ENCODE results near the gene HDGFL2. TPM values are rescaled to one million over a fixed set of nuclear protein-coding genes. Genes with fewer than 3 reads are reported as not detected.

The HDGFL2 gene
- total RNA-seq, 2 experiments from 2014 or later: 17.2 to 18.0 TPM

GRCh38 chr19:4464815-4465581 is 7.1 kb upstream of the HDGFL2 start:
- no peaks in the 10 kb centered on the region for H3K27me3 ChIP-seq (ENCODE audit: control insufficient read depth in 1 of 2, insufficient read depth in 2 of 2, low read length in 2 of 2)
- no peaks in the 10 kb centered on the region for H3K27me3 Mint-ChIP-seq
- H3K27ac ChIP-seq (ENCODE audit: low read depth in 1 of 2, low read length in 2 of 2): no peak overlapping the region
- H3K4me3 Mint-ChIP-seq: no peak overlapping the region
- no peaks in the 10 kb centered on the region for H3K9me3 Mint-ChIP-seq
- ChIA-PET CTCF (no interaction called here), POLR2A (no interaction called here)
- H3K4me1 Mint-ChIP-seq (ENCODE audit: low read depth): no peaks in the 10 kb centered on the region
- H3K9me3 ChIP-seq (ENCODE audit: control insufficient read depth in 1 of 2, insufficient read depth in 1 of 2, low read length in 2 of 2): no peaks in the 10 kb centered on the region
- no peak overlapping the region for H3K27ac Mint-ChIP-seq
- H3K36me3 ChIP-seq (ENCODE audit: insufficient read depth, low read length): no peaks in the 10 kb centered on the region
- H3K4me1 ChIP-seq (ENCODE audit: insufficient read depth, low read length): no peaks in the 10 kb centered on the region
- no peak overlapping the region for H3K4me3 ChIP-seq (ENCODE audit: low read length)
- no peak for DNase-seq
- ATAC-seq (ENCODE audit: poor library complexity): no peak
- H3K36me3 Mint-ChIP-seq (ENCODE audit: low read depth): no peaks in the 10 kb centered on the region
- intact Hi-C loops (cut with DNase I, micrococcal nuclease): no loop called here
- TF ChIP-seq CTCF (IDR thresholded peaks at IDR 0.05): no peak

GRCh38 chr19:4467835-4468234 is 4.3 kb upstream of the HDGFL2 start:
- Mint-ChIP-seq H3K9me3 (no peaks in the 10 kb centered on the region), H3K27ac (no peak overlapping the region), H3K4me1 (ENCODE audit: low read depth) (peaks cover 5% of the 10 kb centered on the region), H3K36me3 (ENCODE audit: low read depth) (no peaks in the 10 kb centered on the region), H3K27me3 (no peaks in the 10 kb centered on the region), H3K4me3 (no peak overlapping the region)
- ChIA-PET CTCF (no interaction called here), POLR2A (no interaction called here)
- intact Hi-C loops (cut with DNase I, micrococcal nuclease): no loop called here
- no peak for TF ChIP-seq CTCF (IDR thresholded peaks at IDR 0.05)
- no peaks in the 10 kb centered on the region for H3K27me3 ChIP-seq (ENCODE audit: control insufficient read depth in 1 of 2, insufficient read depth in 2 of 2, low read length in 2 of 2)
- H3K36me3 ChIP-seq (ENCODE audit: insufficient read depth, low read length): no peaks in the 10 kb centered on the region
- H3K4me1 ChIP-seq (ENCODE audit: insufficient read depth, low read length): peaks cover 13% of the 10 kb centered on the region
- no peak overlapping the region for H3K27ac ChIP-seq (ENCODE audit: low read depth in 1 of 2, low read length in 2 of 2)
- ATAC-seq (ENCODE audit: poor library complexity): no peak
- H3K4me3 ChIP-seq (ENCODE audit: low read length): no peak overlapping the region
- H3K9me3 ChIP-seq (ENCODE audit: control insufficient read depth in 1 of 2, insufficient read depth in 1 of 2, low read length in 2 of 2): no peaks in the 10 kb centered on the region
- DNase-seq: no peak

- H3K36me3 Mint-ChIP-seq (ENCODE audit: low read depth): peaks cover 3% of the 10 kb centered on the region
- no peaks in the 10 kb centered on the region for H3K27me3 ChIP-seq (ENCODE audit: control insufficient read depth in 1 of 2, insufficient read depth in 2 of 2, low read length in 2 of 2)
- peaks cover 35% of the 10 kb centered on the region for H3K4me1 ChIP-seq (ENCODE audit: insufficient read depth, low read length)
- H3K27me3 Mint-ChIP-seq: no peaks in the 10 kb centered on the region
- CTCF ChIA-PET: interaction anchor here (0.6 to 1.3 kb wide), 6 partner anchors 52 to 484 kb away, joined by 3 to 4 read pairs (median 3); partner anchors contain the start of genes SH3GL1 and YJU2
- peak; percentile 92 to 100 (median 96) for DNase-seq
- H3K9me3 Mint-ChIP-seq: no peaks in the 10 kb centered on the region
- intact Hi-C loops (cut with DNase I, micrococcal nuclease): loop anchor here (1.0 to 10.0 kb wide), 9 partner anchors 10 to 323 kb away; partner anchors contain the start of genes CHAF1A (in 2 of the 2), UBXN6 (in 2 of the 2), YJU2 (in 2 of the 2) and FEM1A (in 1 of the 2)
- TF ChIP-seq CTCF (IDR thresholded peaks at IDR 0.05): no peak
- H3K36me3 ChIP-seq (ENCODE audit: insufficient read depth, low read length): peaks cover 8% of the 10 kb centered on the region
- H3K4me3 ChIP-seq (ENCODE audit: low read length): peak overlapping the region; percentile 64
- ATAC-seq (ENCODE audit: poor library complexity): peak; percentile 84
- POLR2A ChIA-PET: interaction anchor here (0.7 to 1.9 kb wide), 20 partner anchors 11 to 1433 kb away, joined by 3 to 36 read pairs (median 5); partner anchors contain the start of genes CHAF1A, DUS3L, EEF2 and FEM1A
- peaks cover 22% of the 10 kb centered on the region for H3K4me1 Mint-ChIP-seq (ENCODE audit: low read depth)
- H3K4me3 Mint-ChIP-seq: no peak overlapping the region
- no peak overlapping the region for H3K27ac Mint-ChIP-seq
- no peaks in the 10 kb centered on the region for H3K9me3 ChIP-seq (ENCODE audit: control insufficient read depth in 1 of 2, insufficient read depth in 1 of 2, low read length in 2 of 2)
- H3K27ac ChIP-seq (ENCODE audit: low read depth in 1 of 2, low read length in 2 of 2): peak overlapping the region; percentile 71 to 72
Measured at GRCh38 chr19:4471403-4472173, 509 bp upstream of the HDGFL2 start.

All from CD4-positive, alpha-beta T cell (primary cell).